Activated B cell treated with CpG ODN at 0.5 μM for 24 hours (primary cell): ENCODE data around the gene SIGLEC12. TPM values are rescaled to one million over a fixed set of nuclear protein-coding genes. Genes with fewer than 3 reads are reported as not detected.
"Not testable (repeated sequence)": the region's sequence is repeated elsewhere in the genome, so short reads cannot be mapped to it uniquely, and the experiment has no call there.

Experiments used
- ATAC-seq: fragments of 200-7000 bp; cut with Tn5 transposase; one replicate; pipeline ENCODE4 v1.10.0; 2021; ENCODE audit warnings: low read depth, mild to moderate bottlenecking, moderate library complexity
- CTCF ChIA-PET: fragments of 350-600 bp; sonication (Branson Sonifier 250); formaldehyde crosslinking; loops from one replicate; lab custom pipeline; 2021; ENCODE audit warnings: antibody characterized with exemption; lab: Charles Lee
- POLR2A ChIA-PET: fragments of 350-600 bp; sonication (Branson Sonifier 250); formaldehyde crosslinking; loops from one replicate; lab custom pipeline; 2021; ENCODE audit warnings: antibody characterized with exemption; lab: Charles Lee
- DNase-seq: peaks from one replicate; pipeline ENCODE4 v3.0.0; 2022
- H3K27ac Mint-ChIP-seq: one replicate; pipeline ENCODE4 v1.8.0; 2020; ENCODE audit warnings: mixed read lengths
- H3K27me3 Mint-ChIP-seq: one replicate; pipeline ENCODE4 v1.8.0; 2021; ENCODE audit warnings: mixed read lengths
- H3K36me3 Mint-ChIP-seq: one replicate; pipeline ENCODE4 v1.8.0; 2021; ENCODE audit warnings: low read depth, mixed read lengths
- H3K4me1 Mint-ChIP-seq: one replicate; pipeline ENCODE4 v1.8.0; 2021; ENCODE audit warnings: mixed read lengths
- H3K4me3 Mint-ChIP-seq: one replicate; pipeline ENCODE4 v1.8.0; 2020; ENCODE audit warnings: mild to moderate bottlenecking, mixed read lengths
- H3K9me3 Mint-ChIP-seq: one replicate; pipeline ENCODE4 v1.8.0; 2020; ENCODE audit warnings: mixed read lengths
- intact Hi-C: fragments of 100-400 bp; cut with micrococcal nuclease; formaldehyde crosslinking; loops from one replicate; pipeline ENCODE4 v1.15.1; 2024
- total RNA-seq: library from RNA; stranded (reverse); gene quantifications from 2 replicates; pipeline ENCODE4 v1.2.3, GENCODE V29; 2022
- TF ChIP-seq, protein P1 (sequence below): fragments of 200-600 bp; IDR thresholded peaks from one replicate; pipeline ENCODE4 v1.8.0; 2022; ENCODE audit warnings: antibody characterized with exemption, mild to moderate bottlenecking

The SIGLEC12 gene
- total RNA-seq, 1 donor from 2014 or later, result not detected

DNA sequence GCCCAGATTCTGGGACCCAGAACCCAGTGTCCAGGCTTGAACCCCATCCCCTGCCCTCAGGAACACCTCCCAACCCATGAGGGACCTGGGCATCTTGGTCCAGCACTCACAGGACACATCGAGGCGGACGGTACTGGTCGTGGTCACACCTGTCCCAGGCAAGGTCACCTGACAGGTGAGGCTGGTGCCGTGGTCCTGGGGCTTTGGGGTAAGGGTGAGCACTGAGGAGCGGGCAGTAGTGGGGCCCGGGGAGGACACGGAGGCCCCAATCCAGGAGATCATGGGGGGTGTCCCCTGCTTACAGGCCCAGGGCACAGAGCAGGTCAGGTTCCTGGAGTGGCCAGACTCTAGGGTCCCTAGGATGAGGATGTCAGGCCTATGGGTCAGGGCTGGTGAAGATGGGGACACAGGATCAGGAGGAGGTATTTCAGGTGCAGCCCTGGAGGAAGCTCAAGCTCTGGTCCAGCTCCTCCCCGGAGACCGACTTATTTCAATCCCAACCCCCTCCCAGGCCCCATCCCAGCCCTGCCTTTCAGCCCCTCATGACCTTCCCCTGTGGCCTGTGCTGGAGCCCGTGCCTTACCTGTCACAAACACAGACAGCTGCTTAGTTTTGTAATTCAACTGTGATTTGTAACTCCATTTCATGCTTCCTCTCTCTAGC, 44.1 kb downstream of the SIGLEC12 start:
- H3K27me3 Mint-ChIP-seq, result peaks cover 28% of the 10 kb centered on the region
- CTCF ChIA-PET, result no interaction called here
- ATAC-seq, result no peak

DNA sequence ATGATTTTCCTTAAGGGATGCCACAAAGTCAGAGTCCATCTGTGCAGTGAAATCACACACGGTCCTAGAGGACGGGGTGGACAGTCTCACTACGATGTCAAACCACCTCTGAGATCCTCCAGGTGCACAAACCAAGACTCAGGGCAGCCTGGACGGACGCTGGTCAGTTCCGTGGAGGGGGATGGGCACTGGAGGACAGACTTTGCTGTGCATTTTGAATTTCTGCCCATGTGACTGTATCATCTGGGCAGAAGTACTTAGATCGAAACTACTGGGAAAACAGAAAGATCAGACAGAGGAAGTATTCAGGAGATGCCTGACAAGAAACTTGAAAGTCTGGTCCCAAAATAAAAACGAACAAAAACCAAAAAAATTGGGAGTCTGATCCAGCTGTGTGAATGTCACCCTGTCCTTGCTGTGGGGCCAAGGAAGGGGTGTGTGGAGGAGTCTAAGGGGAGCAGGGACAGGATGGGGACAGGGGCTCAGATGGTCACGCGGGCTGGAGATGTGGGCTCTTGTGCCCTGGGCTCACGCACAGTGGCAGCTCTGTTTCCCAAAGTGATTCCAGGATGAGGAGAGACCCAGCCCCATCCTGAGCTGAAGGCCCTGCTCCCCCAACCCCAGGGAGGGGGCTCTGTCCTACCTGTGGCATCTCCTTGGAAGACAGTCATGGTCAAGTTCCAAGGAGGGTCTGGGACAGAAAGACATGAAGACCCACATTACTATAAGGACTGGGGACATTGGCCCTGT, 44.9 kb downstream of the SIGLEC12 start:
- TF ChIP-seq, protein P1, sequence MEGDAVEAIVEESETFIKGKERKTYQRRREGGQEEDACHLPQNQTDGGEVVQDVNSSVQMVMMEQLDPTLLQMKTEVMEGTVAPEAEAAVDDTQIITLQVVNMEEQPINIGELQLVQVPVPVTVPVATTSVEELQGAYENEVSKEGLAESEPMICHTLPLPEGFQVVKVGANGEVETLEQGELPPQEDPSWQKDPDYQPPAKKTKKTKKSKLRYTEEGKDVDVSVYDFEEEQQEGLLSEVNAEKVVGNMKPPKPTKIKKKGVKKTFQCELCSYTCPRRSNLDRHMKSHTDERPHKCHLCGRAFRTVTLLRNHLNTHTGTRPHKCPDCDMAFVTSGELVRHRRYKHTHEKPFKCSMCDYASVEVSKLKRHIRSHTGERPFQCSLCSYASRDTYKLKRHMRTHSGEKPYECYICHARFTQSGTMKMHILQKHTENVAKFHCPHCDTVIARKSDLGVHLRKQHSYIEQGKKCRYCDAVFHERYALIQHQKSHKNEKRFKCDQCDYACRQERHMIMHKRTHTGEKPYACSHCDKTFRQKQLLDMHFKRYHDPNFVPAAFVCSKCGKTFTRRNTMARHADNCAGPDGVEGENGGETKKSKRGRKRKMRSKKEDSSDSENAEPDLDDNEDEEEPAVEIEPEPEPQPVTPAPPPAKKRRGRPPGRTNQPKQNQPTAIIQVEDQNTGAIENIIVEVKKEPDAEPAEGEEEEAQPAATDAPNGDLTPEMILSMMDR, result no peak
- POLR2A ChIA-PET, result no interaction called here
- ATAC-seq, result no peak
- H3K4me1 Mint-ChIP-seq, result no peaks in the 10 kb centered on the region
- intact Hi-C loops, result no loop called here
- CTCF ChIA-PET, result no interaction called here
- no peak for DNase-seq
- H3K27ac Mint-ChIP-seq, result no peak overlapping the region
- H3K27me3 Mint-ChIP-seq, result peaks cover 26% of the 10 kb centered on the region
- no peaks in the 10 kb centered on the region for H3K9me3 Mint-ChIP-seq
- no peaks in the 10 kb centered on the region for H3K36me3 Mint-ChIP-seq
- H3K4me3 Mint-ChIP-seq, result no peak overlapping the region

More for the DNA sequence above, 44.1 kb downstream of the SIGLEC12 start:
- POLR2A ChIA-PET, result no interaction called here
- Mint-ChIP-seq H3K27ac (no peak overlapping the region), H3K4me1 (no peaks in the 10 kb centered on the region), H3K9me3 (no peaks in the 10 kb centered on the region), H3K36me3 (no peaks in the 10 kb centered on the region), H3K4me3 (no peak overlapping the region)
- no peak for DNase-seq
- intact Hi-C loops, result no loop called here
- TF ChIP-seq, protein P1, result no peak

DNA sequence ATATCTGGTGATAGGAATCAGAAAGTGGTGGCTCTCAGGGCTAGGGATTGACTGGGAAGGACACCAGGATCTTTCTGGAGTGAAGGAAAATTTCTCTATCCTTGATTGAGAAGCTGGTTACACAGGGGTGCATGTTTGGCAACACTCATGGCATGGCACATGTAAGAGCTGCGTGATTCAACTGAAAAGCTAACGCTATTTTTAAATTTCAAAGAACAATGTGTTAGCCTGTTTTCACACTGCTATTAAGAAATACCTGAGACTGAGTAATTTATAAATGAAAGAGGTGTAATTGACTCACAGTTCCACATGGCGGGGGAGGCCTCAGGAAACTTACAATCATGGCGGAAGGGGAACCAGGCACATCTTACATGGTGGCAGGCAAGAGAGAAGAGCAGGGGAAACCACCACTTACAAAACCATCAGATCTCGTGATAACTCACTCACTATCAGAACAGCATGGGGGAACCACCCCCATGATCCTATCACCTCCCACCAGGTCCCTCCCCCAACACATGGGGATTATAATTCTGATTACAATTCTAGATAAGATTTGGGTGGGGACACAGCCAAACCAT, 50.8 kb downstream of the SIGLEC12 start:
- peaks cover 5% of the 10 kb centered on the region for H3K4me1 Mint-ChIP-seq
- ChIA-PET POLR2A (no interaction called here), CTCF (no interaction called here)
- no peak overlapping the region for H3K27ac Mint-ChIP-seq
- no peak overlapping the region for H3K4me3 Mint-ChIP-seq
- peaks cover 44% of the 10 kb centered on the region for H3K27me3 Mint-ChIP-seq
- TF ChIP-seq, protein P1, result no peak
- no peaks in the 10 kb centered on the region for H3K36me3 Mint-ChIP-seq
- intact Hi-C loops, result no loop called here
- DNase-seq (no peak), ATAC-seq (no peak)
- H3K9me3 Mint-ChIP-seq, result no peaks in the 10 kb centered on the region

DNA sequence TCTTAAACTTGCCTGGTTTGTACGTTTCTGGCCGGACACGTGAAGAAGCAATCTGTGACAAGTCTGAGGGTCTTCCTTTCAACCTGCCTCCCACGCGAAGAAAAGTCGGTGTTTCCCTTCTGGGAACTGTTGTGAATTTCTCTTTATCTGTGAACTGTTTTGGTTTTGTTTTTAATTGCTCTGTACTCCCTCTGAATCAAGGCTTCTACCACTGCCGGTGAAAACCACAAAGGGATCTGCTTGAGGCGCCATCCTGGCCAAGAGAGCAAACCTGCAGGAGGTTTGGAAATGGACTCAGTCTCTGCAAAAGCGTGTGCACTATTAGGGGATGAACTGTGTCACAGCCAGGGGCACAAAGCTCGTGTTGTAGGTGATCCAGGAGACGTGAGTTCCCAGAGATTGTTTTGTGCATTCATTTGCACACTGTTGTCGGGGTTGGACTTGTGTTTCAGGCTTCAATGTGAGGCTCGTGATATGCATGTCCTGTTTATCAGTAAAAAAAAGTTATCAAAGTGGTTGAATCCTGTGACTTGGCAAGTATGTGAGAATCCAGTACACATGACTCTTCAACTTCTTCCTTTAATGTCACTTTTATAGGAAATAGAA, 53.1 kb downstream of the SIGLEC12 start:
- H3K36me3 Mint-ChIP-seq, result no peaks in the 10 kb centered on the region
- DNase-seq, result no peak
- peaks cover 38% of the 10 kb centered on the region for H3K27me3 Mint-ChIP-seq
- ChIA-PET CTCF (no interaction called here), POLR2A (no interaction called here)
- H3K9me3 Mint-ChIP-seq, result no peaks in the 10 kb centered on the region
- ATAC-seq, result no peak
- intact Hi-C loops, result no loop called here
- TF ChIP-seq, protein P1, result no peak
- peaks cover 5% of the 10 kb centered on the region for H3K4me1 Mint-ChIP-seq
- no peak overlapping the region for H3K27ac Mint-ChIP-seq
- H3K4me3 Mint-ChIP-seq, result no peak overlapping the region

DNA sequence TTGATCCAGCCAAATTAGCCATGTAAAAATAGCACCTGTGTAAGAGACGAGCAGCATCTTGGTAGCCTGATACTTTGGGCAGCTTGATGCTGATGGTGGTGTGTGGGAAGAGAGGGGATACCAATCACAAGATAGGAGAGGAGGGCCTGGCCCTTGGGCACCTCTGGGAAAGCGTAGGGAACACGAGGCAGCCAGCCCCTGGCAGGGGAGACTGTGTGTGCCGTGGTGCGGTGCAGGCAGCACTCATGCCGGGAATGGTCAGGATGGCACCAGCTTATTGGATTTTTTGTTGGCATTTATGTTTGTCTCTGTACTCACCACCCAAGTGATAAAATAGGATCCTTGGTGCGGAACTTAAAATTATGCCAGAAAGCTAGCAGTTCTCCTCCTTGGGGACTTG, 53.6 kb downstream of the SIGLEC12 start:
- no peak overlapping the region for H3K4me3 Mint-ChIP-seq
- peaks cover 5% of the 10 kb centered on the region for H3K4me1 Mint-ChIP-seq
- H3K9me3 Mint-ChIP-seq, result no peaks in the 10 kb centered on the region
- ChIA-PET POLR2A (no interaction called here), CTCF (no interaction called here)
- intact Hi-C loops, result no loop called here
- no peak for DNase-seq
- H3K27ac Mint-ChIP-seq, result no peak overlapping the region
- ATAC-seq, result no peak
- H3K27me3 Mint-ChIP-seq, result peaks cover 38% of the 10 kb centered on the region
- TF ChIP-seq, protein P1, result no peak
- H3K36me3 Mint-ChIP-seq, result no peaks in the 10 kb centered on the region

DNA sequence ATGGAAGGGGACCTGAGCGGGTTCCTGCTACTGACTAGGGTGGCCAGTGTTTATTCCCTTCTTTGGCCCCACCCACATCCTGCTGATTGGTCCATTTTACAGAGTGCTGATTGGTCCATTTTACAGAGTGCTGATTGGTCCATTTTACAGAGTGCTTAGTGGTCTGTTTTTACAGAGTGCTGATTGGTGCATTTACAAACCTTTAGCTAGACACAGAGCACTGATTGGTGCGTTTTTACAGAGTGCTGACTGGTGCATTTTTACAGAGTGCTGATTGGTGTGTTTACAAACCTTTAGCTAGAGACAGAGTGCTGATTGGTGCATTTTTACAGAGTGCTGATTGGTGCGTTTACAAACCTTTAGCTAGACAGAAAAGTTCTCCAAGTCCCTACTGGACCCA, 54.1 kb downstream of the SIGLEC12 start:
- peaks cover 10% of the 10 kb centered on the region for H3K4me1 Mint-ChIP-seq

More for the DNA sequence above, 54.1 kb downstream of the SIGLEC12 start:
- H3K4me3 Mint-ChIP-seq, DNase-seq, intact Hi-C loops, H3K27ac Mint-ChIP-seq, H3K36me3 Mint-ChIP-seq, CTCF ChIA-PET, H3K9me3 Mint-ChIP-seq, ATAC-seq: not testable (repeated sequence)
- peaks cover 38% of the 10 kb centered on the region for H3K27me3 Mint-ChIP-seq
- POLR2A ChIA-PET, result interaction anchor here (0.8 kb wide), 1 partner anchor 30 kb away, joined by 3 read pairs; the partner anchor contains the start of gene SIGLEC10
